Measurements from ENCODE around the gene FAM90A26. TPM values are rescaled to one million over a fixed set of nuclear protein-coding genes. Genes with fewer than 3 reads are reported as not detected.
"Not testable (repeated sequence)": the region's sequence is repeated elsewhere in the genome, so short reads cannot be mapped to it uniquely, and the experiment has no call there.

The FAM90A26 gene
- total and polyA plus RNA-seq, 4 donors, result not detected

DNA sequence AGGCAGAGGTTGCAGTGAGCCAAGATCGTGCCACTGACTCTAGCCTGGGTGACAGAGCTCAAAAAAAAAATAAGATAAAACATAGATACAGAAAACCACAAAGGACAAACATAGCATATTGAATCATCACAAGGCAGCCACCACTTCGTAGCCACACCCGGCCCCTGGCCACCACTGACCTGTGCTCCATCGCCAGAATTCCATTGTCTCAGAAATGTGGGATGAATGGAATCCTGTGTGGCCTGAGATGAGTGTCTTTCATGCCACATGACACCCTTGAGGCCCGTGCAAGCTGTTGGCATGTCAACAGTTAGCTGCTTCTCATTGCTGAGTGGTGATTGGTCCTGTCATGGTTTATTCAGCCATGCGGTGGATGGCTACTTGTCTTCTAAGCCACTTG lies 10.2 kb upstream of the FAM90A26 start:
- H3K4me3 ChIP-seq; H3K4me1 ChIP-seq (ENCODE audit: control insufficient read depth in 5 of 5, insufficient read depth in 5 of 5, low read length in 5 of 5); DNase-seq; ATAC-seq (ENCODE audit: insufficient read depth, low FRiP score); H3K9ac ChIP-seq (ENCODE audit: insufficient read depth in 1 of 2, low read length in 2 of 2); H3K27me3 ChIP-seq (ENCODE audit: control insufficient read depth in 3 of 3, insufficient read depth in 3 of 3, low read length in 2 of 3); H3K27ac ChIP-seq (ENCODE audit: low read depth in 1 of 2, low read length in 1 of 2); H3K9me3 ChIP-seq (ENCODE audit: control insufficient read depth in 4 of 4, insufficient read depth in 3 of 4, low read length in 3 of 4); H3K36me3 ChIP-seq (ENCODE audit: control insufficient read depth in 4 of 4, insufficient read depth in 4 of 4, low read length in 4 of 4): not testable (repeated sequence)
- WGBS, 2 donors, result 84% methylated on average over 6 of the region's 6 CpGs; no CpG with 5 or more reads in 1 of the 2 donors

DNA sequence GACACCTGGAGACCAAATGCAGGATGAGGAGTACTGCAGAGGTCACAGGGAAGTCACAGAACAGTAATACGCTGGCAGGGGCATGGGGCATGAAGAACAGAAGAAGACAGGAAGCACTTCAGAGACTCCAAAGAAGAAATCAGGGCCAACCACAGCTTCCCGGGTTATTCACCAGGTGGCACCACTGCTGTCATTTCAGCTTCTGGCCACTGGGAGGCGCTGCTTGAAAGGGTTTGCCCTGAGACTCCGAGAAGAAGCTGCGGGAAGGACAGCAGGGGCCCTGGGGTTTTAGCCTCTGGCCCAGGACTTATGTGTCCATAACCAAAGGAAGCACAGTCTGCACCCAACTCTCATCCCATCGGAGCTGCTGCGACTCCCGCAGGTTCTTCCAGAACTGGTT lies 4.2 kb upstream of the FAM90A26 start:
- WGBS, 2 donors, result 0% methylated on average over 1 of the region's 8 CpGs; no CpG with 5 or more reads in 1 of the 2 donors
- not testable (repeated sequence) for H3K4me3 ChIP-seq; DNase-seq; H3K36me3 ChIP-seq (ENCODE audit: control insufficient read depth in 4 of 4, insufficient read depth in 4 of 4, low read length in 4 of 4); H3K27ac ChIP-seq (ENCODE audit: low read depth in 1 of 2, low read length in 1 of 2); H3K9ac ChIP-seq (ENCODE audit: insufficient read depth in 1 of 2, low read length in 2 of 2); H3K4me1 ChIP-seq (ENCODE audit: control insufficient read depth in 5 of 5, insufficient read depth in 5 of 5, low read length in 5 of 5); H3K9me3 ChIP-seq (ENCODE audit: control insufficient read depth in 4 of 4, insufficient read depth in 3 of 4, low read length in 3 of 4); ATAC-seq (ENCODE audit: insufficient read depth, low FRiP score); H3K27me3 ChIP-seq (ENCODE audit: control insufficient read depth in 3 of 3, insufficient read depth in 3 of 3, low read length in 2 of 3)

DNA sequence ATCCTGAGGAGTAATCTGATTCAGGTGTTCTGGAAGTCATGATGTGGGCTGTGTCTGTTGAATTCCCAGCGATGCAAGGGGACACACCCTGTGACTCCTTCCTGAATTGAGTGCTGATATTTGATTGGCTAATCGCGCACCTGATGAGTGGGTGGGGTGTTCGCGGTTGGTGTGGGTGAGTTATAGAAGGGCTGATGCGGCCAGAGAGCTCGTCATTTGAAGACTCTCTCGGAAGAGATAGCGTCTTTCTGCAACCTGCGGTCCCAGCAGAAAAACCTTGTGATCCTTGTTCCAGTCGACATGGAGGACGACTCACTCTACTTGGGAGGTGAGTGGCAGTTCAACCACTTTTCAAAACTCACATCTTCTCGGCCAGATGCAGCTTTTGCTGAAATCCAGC lies 40.1 kb downstream of the FAM90A26 start, which contains the start of gene USP17L10:
TSS of gene USP17L10 (plus strand) at position 301 of the 400 bp plus-strand sequence. CDS start at position 301, 0 bp downstream.
- H3K4me1 ChIP-seq (ENCODE audit: control insufficient read depth in 5 of 5, insufficient read depth in 5 of 5, low read length in 5 of 5); DNase-seq; ATAC-seq (ENCODE audit: insufficient read depth, low FRiP score); H3K9ac ChIP-seq (ENCODE audit: insufficient read depth in 1 of 2, low read length in 2 of 2); H3K4me3 ChIP-seq; H3K27ac ChIP-seq (ENCODE audit: low read depth in 1 of 2, low read length in 1 of 2); H3K27me3 ChIP-seq (ENCODE audit: control insufficient read depth in 3 of 3, insufficient read depth in 3 of 3, low read length in 2 of 3); H3K9me3 ChIP-seq (ENCODE audit: control insufficient read depth in 4 of 4, insufficient read depth in 3 of 4, low read length in 3 of 4); H3K36me3 ChIP-seq (ENCODE audit: control insufficient read depth in 4 of 4, insufficient read depth in 4 of 4, low read length in 4 of 4): not testable (repeated sequence)
- WGBS, 2 donors, result no CpG with 5 or more reads among the region's 13 CpGs

DNA sequence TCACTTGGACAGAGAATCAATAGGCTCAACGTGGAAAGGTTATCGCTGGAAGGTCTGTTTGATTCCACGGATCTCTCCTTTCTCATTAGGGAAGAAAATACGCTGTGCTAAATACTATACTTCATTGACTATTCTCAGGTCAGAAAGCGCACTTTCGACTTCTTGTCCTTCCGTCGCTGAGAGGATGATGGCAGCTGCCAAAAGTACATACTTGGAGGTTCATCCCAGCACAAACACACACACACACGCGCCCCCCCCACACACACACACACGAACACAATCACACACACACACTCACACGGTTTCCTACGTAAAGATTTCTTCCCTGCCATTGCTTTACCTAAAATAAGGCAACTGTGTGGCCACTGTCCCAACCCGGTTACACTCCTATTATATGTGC lies 44.5 kb downstream of the FAM90A26 start:
- H3K9ac ChIP-seq (ENCODE audit: insufficient read depth in 1 of 2, low read length in 2 of 2); H3K36me3 ChIP-seq (ENCODE audit: control insufficient read depth in 4 of 4, insufficient read depth in 4 of 4, low read length in 4 of 4); H3K4me3 ChIP-seq; H3K9me3 ChIP-seq (ENCODE audit: control insufficient read depth in 4 of 4, insufficient read depth in 3 of 4, low read length in 3 of 4); ATAC-seq (ENCODE audit: insufficient read depth, low FRiP score); H3K27me3 ChIP-seq (ENCODE audit: control insufficient read depth in 3 of 3, insufficient read depth in 3 of 3, low read length in 2 of 3); H3K27ac ChIP-seq (ENCODE audit: low read depth in 1 of 2, low read length in 1 of 2); DNase-seq; H3K4me1 ChIP-seq (ENCODE audit: control insufficient read depth in 5 of 5, insufficient read depth in 5 of 5, low read length in 5 of 5): not testable (repeated sequence)
- WGBS, 2 donors, result 76 to 84% methylated on average over 11 of the region's 14 CpGs

DNA sequence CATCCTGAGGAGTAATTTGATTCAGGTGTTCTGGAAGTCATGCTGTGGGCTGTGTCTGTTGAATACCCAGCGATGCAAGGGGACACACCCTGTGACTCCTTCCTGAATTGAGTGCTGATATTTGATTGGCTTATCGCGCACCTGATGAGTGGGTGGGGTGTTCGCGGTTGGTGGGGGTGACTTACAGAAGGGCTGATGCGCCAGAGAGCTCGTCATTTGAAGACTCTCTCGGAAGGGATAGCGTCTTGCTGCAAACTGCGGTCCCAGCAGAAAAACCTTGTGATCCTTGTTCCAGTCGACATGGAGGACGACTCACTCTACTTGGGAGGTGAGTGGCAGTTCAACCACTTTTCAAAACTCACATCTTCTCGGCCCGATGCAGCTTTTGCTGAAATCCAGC lies 44.9 kb downstream of the FAM90A26 start, which contains the start of gene USP17L11:
TSS of gene USP17L11 (plus strand) at position 301 of the 400 bp plus-strand sequence. CDS start at position 301, 0 bp downstream.
- DNase-seq, result not testable (repeated sequence)

DNA sequence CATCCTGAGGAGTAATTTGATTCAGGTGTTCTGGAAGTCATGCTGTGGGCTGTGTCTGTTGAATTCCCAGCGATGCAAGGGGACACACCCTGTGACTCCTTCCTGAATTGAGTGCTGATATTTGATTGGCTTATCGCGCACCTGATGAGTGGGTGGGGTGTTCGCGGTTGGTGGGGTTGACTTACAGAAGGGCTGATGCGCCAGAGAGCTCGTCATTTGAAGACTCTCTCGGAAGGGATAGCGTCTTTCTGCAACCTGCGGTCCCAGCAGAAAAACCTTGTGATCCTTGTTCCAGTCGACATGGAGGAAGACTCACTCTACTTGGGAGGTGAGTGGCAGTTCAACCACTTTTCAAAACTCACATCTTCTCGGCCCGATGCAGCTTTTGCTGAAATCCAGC lies 49.6 kb downstream of the FAM90A26 start, which contains the start of gene USP17L12:
TSS of gene USP17L12 (plus strand) at position 301 of the 400 bp plus-strand sequence. CDS start at position 301, 0 bp downstream.
- not testable (repeated sequence) for H3K27ac ChIP-seq (ENCODE audit: low read depth in 1 of 2, low read length in 1 of 2); H3K27me3 ChIP-seq (ENCODE audit: control insufficient read depth in 3 of 3, insufficient read depth in 3 of 3, low read length in 2 of 3); DNase-seq; H3K36me3 ChIP-seq (ENCODE audit: control insufficient read depth in 4 of 4, insufficient read depth in 4 of 4, low read length in 4 of 4); H3K4me1 ChIP-seq (ENCODE audit: control insufficient read depth in 5 of 5, insufficient read depth in 5 of 5, low read length in 5 of 5); H3K4me3 ChIP-seq; H3K9me3 ChIP-seq (ENCODE audit: control insufficient read depth in 4 of 4, insufficient read depth in 3 of 4, low read length in 3 of 4); ATAC-seq (ENCODE audit: insufficient read depth, low FRiP score); H3K9ac ChIP-seq (ENCODE audit: insufficient read depth in 1 of 2, low read length in 2 of 2)
- no CpG with 5 or more reads among the region's 13 CpGs for WGBS, 2 donors

More for the DNA sequence above, 44.9 kb downstream of the FAM90A26 start, which contains the start of gene USP17L11:
- not testable (repeated sequence) for H3K36me3 ChIP-seq (ENCODE audit: control insufficient read depth in 4 of 4, insufficient read depth in 4 of 4, low read length in 4 of 4); H3K4me1 ChIP-seq (ENCODE audit: control insufficient read depth in 5 of 5, insufficient read depth in 5 of 5, low read length in 5 of 5); H3K27me3 ChIP-seq (ENCODE audit: control insufficient read depth in 3 of 3, insufficient read depth in 3 of 3, low read length in 2 of 3); H3K9ac ChIP-seq (ENCODE audit: insufficient read depth in 1 of 2, low read length in 2 of 2); H3K4me3 ChIP-seq; H3K27ac ChIP-seq (ENCODE audit: low read depth in 1 of 2, low read length in 1 of 2); H3K9me3 ChIP-seq (ENCODE audit: control insufficient read depth in 4 of 4, insufficient read depth in 3 of 4, low read length in 3 of 4); ATAC-seq (ENCODE audit: insufficient read depth, low FRiP score)
- WGBS, 2 donors, result no CpG with 5 or more reads among the region's 14 CpGs

DNA sequence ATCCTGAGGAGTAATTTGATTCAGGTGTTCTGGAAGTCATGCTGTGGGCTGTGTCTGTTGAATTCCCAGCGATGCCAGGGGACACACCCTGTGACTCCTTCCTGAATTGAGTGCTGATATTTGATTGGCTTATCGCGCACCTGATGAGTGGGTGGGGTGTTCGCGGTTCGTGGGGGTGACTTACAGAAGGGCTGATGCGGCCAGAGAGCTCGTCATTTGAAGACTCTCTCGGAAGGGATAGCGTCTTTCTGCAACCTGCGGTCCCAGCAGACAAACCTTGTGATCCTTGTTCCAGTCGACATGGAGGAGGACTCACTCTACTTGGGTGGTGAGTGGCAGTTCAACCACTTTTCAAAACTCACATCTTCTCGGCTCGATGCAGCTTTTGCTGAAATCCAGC lies 54.4 kb downstream of the FAM90A26 start, which contains the start of gene USP17L13:
TSS of gene USP17L13 (plus strand) at position 301 of the 400 bp plus-strand sequence. CDS start at position 301, 0 bp downstream.
- ATAC-seq (ENCODE audit: insufficient read depth, low FRiP score); H3K9ac ChIP-seq (ENCODE audit: insufficient read depth in 1 of 2, low read length in 2 of 2); H3K9me3 ChIP-seq (ENCODE audit: control insufficient read depth in 4 of 4, insufficient read depth in 3 of 4, low read length in 3 of 4); H3K36me3 ChIP-seq (ENCODE audit: control insufficient read depth in 4 of 4, insufficient read depth in 4 of 4, low read length in 4 of 4); H3K4me1 ChIP-seq (ENCODE audit: control insufficient read depth in 5 of 5, insufficient read depth in 5 of 5, low read length in 5 of 5); H3K4me3 ChIP-seq; H3K27me3 ChIP-seq (ENCODE audit: control insufficient read depth in 3 of 3, insufficient read depth in 3 of 3, low read length in 2 of 3); DNase-seq; H3K27ac ChIP-seq (ENCODE audit: low read depth in 1 of 2, low read length in 1 of 2): not testable (repeated sequence)
- no CpG with 5 or more reads among the region's 14 CpGs for WGBS, 2 donors

Data from lung (tissue), 10 donors.